ENCODE results near the gene TULP3. TPM values are rescaled to one million over a fixed set of nuclear protein-coding genes. Genes with fewer than 3 reads are reported as not detected.

Gene TULP3
- polyA plus RNA-seq, 4 donors, result 31.1 to 39.4 (median 36.4) TPM

DNA sequence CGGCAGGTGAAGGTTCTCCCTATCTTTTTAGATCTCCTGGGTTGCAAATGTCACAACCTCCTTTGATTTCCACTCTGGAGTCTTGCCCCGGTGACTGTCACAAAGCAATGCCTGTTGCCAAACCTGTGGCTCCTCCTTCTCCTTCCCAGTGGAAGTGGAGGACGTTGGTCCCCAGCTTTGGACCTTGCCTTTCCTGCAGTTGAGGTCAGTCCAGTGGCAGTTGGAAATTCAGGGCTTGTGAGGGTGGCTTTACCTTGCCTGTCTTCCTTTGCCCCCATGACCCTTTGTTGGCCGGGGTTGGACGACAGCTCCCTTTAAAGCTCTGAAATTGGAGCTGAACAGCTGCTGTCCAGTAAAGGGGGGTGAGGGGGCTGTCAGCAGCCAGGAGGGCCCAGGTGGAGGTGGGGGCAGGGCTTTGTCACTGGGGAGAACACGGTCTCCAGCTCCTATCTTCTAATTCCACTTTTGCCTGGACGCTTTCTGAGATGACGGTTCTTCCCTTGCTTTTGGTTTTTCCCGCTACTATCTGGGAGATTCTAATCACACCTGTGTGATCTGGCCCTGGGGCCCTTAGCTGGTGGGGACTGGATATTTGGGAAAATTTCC, 72.6 kb downstream of the TULP3 start:
- no peak for DNase-seq (ENCODE audit: low read depth in 4 of 4, low spot score in 3 of 4)

DNA sequence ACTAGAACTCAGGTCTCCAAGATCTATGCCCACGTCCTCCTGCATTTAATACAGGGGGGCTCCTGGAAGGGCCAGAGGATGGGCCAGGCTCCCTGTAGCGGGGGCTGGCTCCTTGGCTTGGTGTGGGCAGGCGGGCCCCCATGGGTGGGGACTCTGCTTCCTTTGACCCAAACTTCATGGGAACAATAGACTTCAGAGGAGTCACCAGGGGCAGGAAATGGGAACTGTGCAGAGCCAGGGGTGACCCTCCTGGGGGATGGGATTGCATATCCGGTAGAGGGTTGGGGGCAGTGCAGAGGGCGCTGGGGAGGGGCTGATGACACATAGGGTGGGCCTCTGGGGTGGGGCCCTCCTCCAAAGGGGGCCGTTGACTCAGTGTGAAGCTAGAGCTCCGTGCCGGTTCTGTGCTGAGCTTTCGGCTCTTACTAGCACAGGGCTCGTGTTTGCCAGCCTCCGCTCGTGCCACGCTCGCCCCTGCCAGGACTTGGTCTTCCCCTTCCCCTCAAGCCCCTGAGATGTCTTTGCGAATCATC, 73.1 kb downstream of the TULP3 start:
- DNase-seq (ENCODE audit: low read depth in 4 of 4, low spot score in 3 of 4), result no peak

DNA sequence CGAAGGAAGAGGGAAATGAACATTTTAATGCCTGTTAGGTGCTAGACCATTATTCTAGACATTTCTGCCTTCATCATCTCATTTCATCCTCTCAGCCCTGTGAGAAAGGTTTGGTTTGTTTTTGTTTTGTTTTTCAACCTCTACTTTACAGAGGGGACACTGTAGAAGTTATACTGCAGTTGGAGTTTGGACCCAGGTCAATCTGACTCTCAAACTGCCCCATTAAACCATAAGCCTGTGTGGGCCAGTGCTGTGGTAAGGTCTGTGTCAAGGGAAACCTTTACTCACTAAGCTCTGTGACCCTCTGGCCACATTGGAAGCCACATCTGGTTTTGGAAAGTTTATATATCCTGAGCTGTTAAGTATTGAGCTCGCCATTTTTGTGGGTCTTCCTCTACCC, 77.0 kb downstream of the TULP3 start:
- DNase-seq (ENCODE audit: low read depth in 4 of 4, low spot score in 3 of 4), result no peak

DNA sequence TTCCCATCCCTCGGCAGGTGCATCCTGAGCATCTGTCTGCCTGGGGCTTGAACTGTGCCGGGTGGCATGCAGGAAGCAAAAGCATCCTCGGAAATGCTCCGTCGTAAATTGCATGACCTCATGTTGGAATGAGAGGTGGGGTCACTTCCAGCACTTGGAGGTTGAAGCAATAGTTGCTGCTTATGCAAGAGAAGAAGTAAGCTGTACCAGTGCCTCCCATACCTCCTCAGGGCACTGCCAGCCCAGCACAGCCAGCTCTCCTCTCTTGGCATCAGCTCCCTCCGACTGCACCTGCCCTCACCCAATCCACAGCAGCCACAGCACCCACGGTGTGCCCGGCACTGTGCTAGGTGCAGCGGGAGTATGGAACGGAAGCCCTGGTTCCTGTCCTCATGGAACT, 80.1 kb downstream of the TULP3 start:
- DNase-seq (ENCODE audit: low read depth in 4 of 4, low spot score in 3 of 4), result no peak

DNA sequence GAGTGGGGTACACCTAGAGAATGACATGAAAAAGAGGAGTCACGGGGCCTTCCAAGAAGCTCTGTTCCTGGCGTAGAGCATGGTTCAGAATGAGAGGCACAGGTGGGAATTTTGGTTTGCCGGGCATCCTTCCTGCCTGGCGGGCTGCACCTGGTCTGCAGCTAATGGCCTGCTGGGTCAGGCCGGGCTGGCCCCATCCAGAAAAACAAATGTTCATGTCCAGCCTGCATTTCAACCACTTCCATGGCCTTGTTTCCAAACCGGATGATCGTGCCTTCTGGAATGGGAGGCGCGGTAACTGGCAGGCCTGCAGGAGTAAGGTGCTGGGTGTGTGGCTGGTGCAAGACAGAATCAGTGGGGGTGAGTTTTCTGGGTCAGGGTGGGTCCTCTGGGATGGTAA, 82.9 kb downstream of the TULP3 start:
- DNase-seq (ENCODE audit: low read depth in 4 of 4, low spot score in 3 of 4), result no peak

DNA sequence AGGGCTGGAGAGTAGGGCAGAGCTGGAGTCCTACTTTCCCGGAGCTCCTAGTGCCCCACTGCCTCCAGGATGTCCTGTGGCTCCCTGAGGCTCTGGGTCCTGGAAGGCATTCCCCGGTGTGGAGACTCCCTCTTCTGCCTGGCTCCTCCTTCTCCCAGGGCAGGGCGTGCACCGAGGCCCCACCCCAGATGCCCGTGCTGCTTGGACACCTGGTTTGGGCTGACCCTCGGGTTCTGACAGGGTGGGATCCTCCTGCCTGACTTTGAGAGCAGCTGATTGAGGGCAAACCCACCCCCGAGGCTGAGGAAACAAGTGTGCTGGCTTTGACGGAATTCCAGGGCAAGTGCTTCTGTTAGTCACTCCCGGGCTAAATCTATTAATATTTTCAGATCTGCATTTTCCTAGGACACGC, 83.9 kb downstream of the TULP3 start:
- DNase-seq (ENCODE audit: low read depth in 4 of 4, low spot score in 3 of 4), result no peak

- no peak for DNase-seq (ENCODE audit: low read depth in 4 of 4, low spot score in 3 of 4)
These were observed 85.9 kb downstream of the TULP3 start for GRCh38 chr12:2976581-2976996.

DNA sequence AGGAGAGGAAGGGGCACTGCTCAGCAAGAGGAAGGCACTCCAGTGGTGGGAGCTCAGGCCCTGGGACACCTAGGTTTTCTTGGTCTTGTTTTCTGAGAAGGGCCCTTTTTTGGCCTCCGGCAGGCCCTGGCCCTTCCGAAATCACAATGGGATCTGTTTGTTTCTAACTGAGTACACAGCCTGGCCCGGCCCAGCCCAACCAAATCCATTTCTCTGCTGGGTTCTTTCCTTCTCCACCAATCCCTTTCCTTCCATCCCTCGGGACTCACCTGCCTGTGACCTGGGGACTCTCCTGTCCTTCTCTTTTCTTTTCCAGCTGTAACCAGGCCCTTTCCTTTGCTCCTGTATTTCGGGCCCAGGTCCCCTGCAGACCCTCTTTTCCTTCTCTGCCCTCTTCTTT, 87.1 kb downstream of the TULP3 start:
- no peak for DNase-seq (ENCODE audit: low read depth in 4 of 4, low spot score in 3 of 4)

DNA sequence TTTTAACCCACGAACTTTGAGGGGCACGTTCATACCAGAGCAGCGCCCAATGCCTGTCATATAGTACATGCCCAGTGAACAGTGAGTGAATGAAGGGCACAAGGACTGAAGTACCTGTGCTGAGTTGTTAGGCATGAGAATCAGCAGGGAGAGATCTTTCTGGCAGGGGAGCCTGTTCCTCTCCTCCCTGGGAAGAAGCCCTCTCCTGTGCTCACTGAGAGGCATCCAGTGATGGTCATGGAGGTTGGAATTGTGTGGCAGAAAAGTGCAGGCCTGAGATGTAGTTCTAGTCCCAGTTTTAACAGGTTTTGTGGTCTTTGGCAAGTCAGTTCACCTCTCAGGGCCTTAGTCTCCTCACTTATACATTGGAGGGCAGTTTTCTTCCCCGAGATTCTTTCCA, 89.1 kb downstream of the TULP3 start:
- no peak for DNase-seq (ENCODE audit: low read depth in 4 of 4, low spot score in 3 of 4)

DNA sequence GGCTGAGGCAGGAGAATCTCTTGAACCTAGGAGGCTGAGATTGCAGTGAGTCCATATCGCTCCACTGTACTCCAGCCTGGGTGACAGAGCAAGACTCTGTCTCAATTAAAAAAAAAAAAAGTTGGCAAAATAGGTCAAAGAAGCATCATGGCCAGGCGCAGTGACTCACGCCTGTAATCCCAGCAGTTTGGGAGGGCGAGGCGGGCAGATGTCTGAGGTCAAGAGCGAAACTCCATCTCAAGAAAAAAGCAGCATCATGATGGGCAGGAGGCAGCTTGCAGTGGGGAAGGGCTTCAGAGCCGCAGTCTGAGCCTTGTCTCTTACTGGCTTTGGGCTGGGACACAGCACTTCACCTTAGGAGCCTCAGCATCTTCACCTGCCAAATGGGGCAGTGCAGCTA, 89.9 kb downstream of the TULP3 start:
- no peak for DNase-seq (ENCODE audit: low read depth in 4 of 4, low spot score in 3 of 4)

DNA sequence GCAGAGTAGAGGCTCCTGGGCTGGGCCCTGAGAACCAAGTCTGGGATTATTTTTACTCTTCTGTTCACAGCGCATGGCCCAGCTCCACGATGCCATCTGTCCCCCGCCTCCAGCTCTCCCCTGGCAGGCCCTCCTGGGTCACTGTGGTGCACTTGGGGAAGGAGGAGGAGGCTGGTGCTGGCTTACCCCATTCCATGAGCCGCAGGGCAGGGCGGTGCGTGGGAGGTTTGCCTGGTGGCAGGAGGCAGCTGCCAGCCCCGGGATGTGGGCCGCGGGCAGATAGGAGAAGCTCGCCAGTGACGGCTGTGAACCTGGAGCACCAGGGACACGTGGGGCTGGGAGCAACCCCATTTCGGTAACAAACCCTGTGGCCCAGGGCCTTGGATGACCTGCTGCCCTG, 91.7 kb downstream of the TULP3 start:
- no peak for DNase-seq (ENCODE audit: low read depth in 4 of 4, low spot score in 3 of 4)

DNA sequence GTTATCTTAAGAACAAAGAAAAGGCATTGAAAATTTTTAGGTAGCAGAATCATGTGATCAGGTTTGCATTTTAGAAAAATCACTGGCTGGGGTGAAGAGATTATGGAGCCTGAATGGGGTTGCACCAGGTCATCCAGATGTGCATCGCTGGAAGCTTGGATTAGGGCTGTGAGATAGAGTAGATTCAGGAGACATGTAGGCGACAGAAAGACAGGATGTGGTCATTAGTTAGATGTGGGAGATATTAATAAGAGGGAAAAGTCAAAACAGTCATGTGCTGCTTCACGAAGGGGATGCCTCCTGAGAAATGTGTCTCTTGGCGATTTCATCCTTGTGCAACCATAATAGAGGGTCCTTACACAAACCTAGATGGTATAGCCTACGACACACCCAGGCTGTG, 93.6 kb downstream of the TULP3 start:
- no peak for DNase-seq (ENCODE audit: low read depth in 4 of 4, low spot score in 3 of 4)

DNA sequence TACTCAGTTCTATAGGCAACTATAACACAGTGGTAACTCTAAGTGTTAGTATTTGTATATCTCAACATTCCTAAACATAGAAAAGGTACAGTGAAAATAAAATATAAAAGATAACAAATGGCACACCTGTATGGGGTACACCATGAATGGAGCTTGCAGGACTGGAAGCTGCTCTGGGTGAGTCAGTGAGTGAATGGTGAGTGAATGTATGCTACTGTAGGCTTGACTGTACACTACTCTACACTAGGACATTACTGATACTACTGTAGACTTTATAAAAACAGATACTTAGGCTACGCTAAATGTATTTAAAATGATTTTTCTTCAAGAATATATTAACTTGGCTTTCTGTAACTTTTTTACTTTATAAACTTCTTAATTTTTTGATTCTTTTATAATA, 94.0 kb downstream of the TULP3 start:
- DNase-seq (ENCODE audit: low read depth in 4 of 4, low spot score in 3 of 4), result no peak

DNA sequence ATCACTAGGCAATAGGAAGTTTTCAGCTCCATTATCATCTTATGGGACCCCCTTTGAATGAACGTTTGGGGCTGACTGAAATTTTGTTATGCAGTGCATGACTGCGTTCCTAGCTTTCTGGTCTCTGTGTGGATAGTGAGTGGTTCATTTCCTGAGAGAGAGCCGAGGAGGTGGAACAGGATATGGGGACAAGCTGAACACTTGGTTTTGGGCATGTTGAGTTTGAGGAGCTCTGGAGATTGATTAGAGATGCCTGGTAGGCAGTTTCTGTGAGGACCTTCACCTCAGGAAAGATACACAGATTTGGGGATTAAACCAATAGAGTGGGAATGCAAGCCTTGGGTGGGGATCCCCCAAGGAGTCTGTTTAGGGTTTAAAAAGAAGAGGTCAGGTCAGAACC, 96.2 kb downstream of the TULP3 start:
- DNase-seq (ENCODE audit: low read depth in 4 of 4, low spot score in 3 of 4), result no peak

GRCh38 chr12:2988494-2988893, 97.8 kb downstream of the TULP3 start:
- no peak for DNase-seq (ENCODE audit: low read depth in 4 of 4, low spot score in 3 of 4)

Other genes starting within 250 kb of the TULP3 start
- 100 to 1,000 TPM; 132 to 164 (median 142) TPM for gene FKBP4, start 95.9 kb upstream of the TULP3 start, polyA plus RNA-seq (ENCODE audit: insufficient read length in 4 of 4)
- 10 to 100 TPM; 55.2 to 60.4 (median 60.1) TPM for gene ITFG2, start 78.2 kb upstream of the TULP3 start, polyA plus RNA-seq (ENCODE audit: insufficient read length in 4 of 4)
- gene NRIP2, start 55.9 kb upstream of the TULP3 start, polyA plus RNA-seq (ENCODE audit: insufficient read length in 4 of 4), result 10 to 100 TPM; 33.4 to 40.0 (median 34.4) TPM
- under 1 TPM; 0.40 to 0.80 (median 0.64) TPM for gene TEX52, start 33.9 kb upstream of the TULP3 start, polyA plus RNA-seq (ENCODE audit: insufficient read length in 4 of 4)
- 10 to 100 TPM; 26.6 to 31.3 (median 29.8) TPM for gene FOXM1, start 13.7 kb upstream of the TULP3 start, polyA plus RNA-seq (ENCODE audit: insufficient read length in 4 of 4)
- gene RHNO1, start 13.7 kb upstream of the TULP3 start, polyA plus RNA-seq (ENCODE audit: insufficient read length in 4 of 4), result 10 to 100 TPM; 42.6 to 53.6 (median 44.0) TPM
- 10 to 100 TPM; 16.9 to 23.7 (median 18.7) TPM for gene TEAD4, start 68.5 kb downstream of the TULP3 start, polyA plus RNA-seq (ENCODE audit: insufficient read length in 4 of 4)
- gene TSPAN9, start 186.5 kb downstream of the TULP3 start, polyA plus RNA-seq (ENCODE audit: insufficient read length in 4 of 4), result 100 to 1,000 TPM in 1 of 4 donors, 10 to 100 TPM in 3; 90.1 to 101 (median 97.8) TPM

Data from right renal pelvis (tissue), 4 donors.